Testis (tissue), 2 donors: ENCODE results near the gene ZNF791.

Source experiments
- CTCF ChIP-seq, 3 experiments: fragments of 450-650 bp in 2 of 3; fragments of 200-600 bp in 1 of 3; sonication (generic) in 1 of 3; IDR thresholded peaks; one replicate each; pipeline ENCODE4 v1.5.1; 2016 to 2019; ENCODE audit warnings: antibody characterized with exemption in 3 of 3, mild to moderate bottlenecking in 2 of 3, moderate library complexity in 1 of 3
- POLR2A ChIP-seq: fragments of 450-650 bp; IDR thresholded peaks from one replicate; pipeline ENCODE4 v1.6.1; 2017; ENCODE audit warnings: antibody characterized with exemption, mild to moderate bottlenecking, moderate library complexity

GRCh38 chr19:12648088-12648487 is 37.4 kb downstream of the ZNF791 start:
- TF ChIP-seq CTCF (IDR thresholded peaks at IDR 0.05) (peak in 1 of 3 experiments; percentile 8), POLR2A (no peak)
